ENCODE results near the gene BCL2.
"Not testable (repeated sequence)": the region's sequence is repeated elsewhere in the genome, so short reads cannot be mapped to it uniquely, and the experiment has no call there.

The BCL2 gene

DNA sequence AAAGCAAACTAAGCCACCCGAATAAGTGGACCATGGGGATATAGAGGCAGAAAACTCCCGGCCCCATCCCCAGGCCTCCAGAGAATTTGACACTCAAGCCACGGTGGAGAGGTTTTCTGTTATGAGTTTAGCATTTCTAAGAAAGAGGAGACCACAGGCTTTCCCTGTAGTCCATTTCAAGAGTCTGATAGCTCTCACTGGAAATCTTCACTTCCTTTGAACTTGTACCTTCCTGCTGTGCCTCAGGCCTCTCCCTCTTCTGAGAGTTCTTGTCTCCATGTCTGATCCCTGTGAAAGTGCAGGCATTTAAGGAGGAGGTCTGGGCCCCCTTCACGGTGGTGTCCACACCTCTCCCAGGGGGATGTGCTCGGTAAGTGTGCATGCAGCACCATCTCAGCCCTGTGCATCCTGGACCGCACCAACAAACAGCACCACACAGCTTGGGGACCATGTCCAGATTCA is 113.7 kb downstream of the BCL2 start:
- TF ChIP-seq, protein P1, sequence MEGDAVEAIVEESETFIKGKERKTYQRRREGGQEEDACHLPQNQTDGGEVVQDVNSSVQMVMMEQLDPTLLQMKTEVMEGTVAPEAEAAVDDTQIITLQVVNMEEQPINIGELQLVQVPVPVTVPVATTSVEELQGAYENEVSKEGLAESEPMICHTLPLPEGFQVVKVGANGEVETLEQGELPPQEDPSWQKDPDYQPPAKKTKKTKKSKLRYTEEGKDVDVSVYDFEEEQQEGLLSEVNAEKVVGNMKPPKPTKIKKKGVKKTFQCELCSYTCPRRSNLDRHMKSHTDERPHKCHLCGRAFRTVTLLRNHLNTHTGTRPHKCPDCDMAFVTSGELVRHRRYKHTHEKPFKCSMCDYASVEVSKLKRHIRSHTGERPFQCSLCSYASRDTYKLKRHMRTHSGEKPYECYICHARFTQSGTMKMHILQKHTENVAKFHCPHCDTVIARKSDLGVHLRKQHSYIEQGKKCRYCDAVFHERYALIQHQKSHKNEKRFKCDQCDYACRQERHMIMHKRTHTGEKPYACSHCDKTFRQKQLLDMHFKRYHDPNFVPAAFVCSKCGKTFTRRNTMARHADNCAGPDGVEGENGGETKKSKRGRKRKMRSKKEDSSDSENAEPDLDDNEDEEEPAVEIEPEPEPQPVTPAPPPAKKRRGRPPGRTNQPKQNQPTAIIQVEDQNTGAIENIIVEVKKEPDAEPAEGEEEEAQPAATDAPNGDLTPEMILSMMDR (conservative IDR thresholded peaks at IDR 0.05; ENCODE audit: low read depth, low read length): no peak
- Histone ChIP-seq H3K4me2 (no peak overlapping the region), H2AFZ (ENCODE audit: low read depth) (no peak overlapping the region), H4K20me1 (ENCODE audit: insufficient read depth) (no peaks in the 10 kb centered on the region), H3K36me3 (ENCODE audit: insufficient read depth) (no peaks in the 10 kb centered on the region), H3K4me1 (ENCODE audit: low read depth, poor library complexity, severe bottlenecking) (peaks cover 17% of the 10 kb centered on the region), H3K4me3 (IDR thresholded peaks at IDR 0.05; ENCODE audit: insufficient read depth, low read depth, low read length) (no peak overlapping the region), H3K27ac (no peak overlapping the region), H3K9ac (no peak overlapping the region), H3K27me3 (ENCODE audit: insufficient read depth, low read depth) (no peaks in the 10 kb centered on the region), H3K79me2 (ENCODE audit: insufficient read depth, low read depth) (peaks cover 17% of the 10 kb centered on the region; the same call in 1 of the 2 replicates)

DNA sequence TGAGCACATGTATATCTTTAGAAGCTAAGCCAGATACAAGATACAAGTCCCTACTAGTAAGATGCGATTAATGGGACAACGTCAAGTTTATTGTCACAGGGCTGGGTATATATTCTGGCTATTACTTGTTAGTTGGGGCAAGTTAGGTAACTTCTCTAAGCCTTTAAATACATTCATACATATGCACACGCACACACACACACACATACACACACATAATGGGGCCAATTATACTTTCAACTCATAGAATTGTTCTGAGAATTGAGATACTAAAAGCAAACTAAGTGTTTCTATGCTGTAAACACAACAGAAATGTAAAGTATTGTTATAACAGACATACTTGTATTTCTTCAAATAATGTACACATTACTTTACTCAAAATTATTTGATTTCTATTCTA is 116.1 kb downstream of the BCL2 start:
- Histone ChIP-seq H3K4me2 (no peak overlapping the region), H3K79me2 (ENCODE audit: insufficient read depth, low read depth) (peaks cover 16% of the 10 kb centered on the region; the same call in 1 of the 2 replicates), H3K4me3 (IDR thresholded peaks at IDR 0.05; ENCODE audit: insufficient read depth, low read depth, low read length) (no peak overlapping the region), H3K9ac (no peak overlapping the region), H2AFZ (ENCODE audit: low read depth) (no peak overlapping the region), H3K27ac (no peak overlapping the region), H3K4me1 (ENCODE audit: low read depth, poor library complexity, severe bottlenecking) (peaks cover 11% of the 10 kb centered on the region), H4K20me1 (ENCODE audit: insufficient read depth) (no peaks in the 10 kb centered on the region), H3K36me3 (ENCODE audit: insufficient read depth) (no peaks in the 10 kb centered on the region), H3K27me3 (ENCODE audit: insufficient read depth, low read depth) (no peaks in the 10 kb centered on the region)
- TF ChIP-seq, protein P1 (conservative IDR thresholded peaks at IDR 0.05; ENCODE audit: low read depth, low read length): no peak

DNA sequence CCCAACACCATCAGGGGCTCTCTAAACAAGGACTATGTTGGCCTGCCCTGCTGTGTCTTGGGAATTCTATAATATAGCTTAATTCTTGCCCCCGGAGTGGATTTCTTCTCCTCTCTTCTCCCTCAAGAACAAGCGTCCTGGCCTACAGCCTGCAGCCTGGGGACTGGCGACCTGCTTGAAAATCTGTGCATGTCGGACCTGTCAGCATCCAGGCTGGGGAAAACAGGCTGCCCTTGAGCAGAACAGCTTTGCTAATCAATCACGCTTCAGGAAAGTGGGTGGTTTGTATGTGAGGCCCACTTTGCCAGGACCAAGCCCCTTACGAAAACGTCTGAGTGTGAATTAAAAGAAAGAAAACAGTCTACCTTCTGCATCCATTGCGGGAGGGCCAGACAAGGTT is 116.7 kb downstream of the BCL2 start:
- H3K4me3 ChIP-seq (IDR thresholded peaks at IDR 0.05; ENCODE audit: insufficient read depth, low read depth, low read length): no peak overlapping the region
- no peaks in the 10 kb centered on the region for H3K27me3 ChIP-seq (ENCODE audit: insufficient read depth, low read depth)
- H2AFZ ChIP-seq (ENCODE audit: low read depth): no peak overlapping the region
- TF ChIP-seq, protein P1 (conservative IDR thresholded peaks at IDR 0.05; ENCODE audit: low read depth, low read length): no peak
- no peak overlapping the region for H3K4me2 ChIP-seq
- no peaks in the 10 kb centered on the region for H3K36me3 ChIP-seq (ENCODE audit: insufficient read depth)
- no peak overlapping the region for H3K9ac ChIP-seq
- no peak overlapping the region for H3K27ac ChIP-seq
- H3K79me2 ChIP-seq (ENCODE audit: insufficient read depth, low read depth): peaks cover 16% of the 10 kb centered on the region; the same call in 1 of the 2 replicates
- H4K20me1 ChIP-seq (ENCODE audit: insufficient read depth): no peaks in the 10 kb centered on the region
- peaks cover 11% of the 10 kb centered on the region for H3K4me1 ChIP-seq (ENCODE audit: low read depth, poor library complexity, severe bottlenecking)

DNA sequence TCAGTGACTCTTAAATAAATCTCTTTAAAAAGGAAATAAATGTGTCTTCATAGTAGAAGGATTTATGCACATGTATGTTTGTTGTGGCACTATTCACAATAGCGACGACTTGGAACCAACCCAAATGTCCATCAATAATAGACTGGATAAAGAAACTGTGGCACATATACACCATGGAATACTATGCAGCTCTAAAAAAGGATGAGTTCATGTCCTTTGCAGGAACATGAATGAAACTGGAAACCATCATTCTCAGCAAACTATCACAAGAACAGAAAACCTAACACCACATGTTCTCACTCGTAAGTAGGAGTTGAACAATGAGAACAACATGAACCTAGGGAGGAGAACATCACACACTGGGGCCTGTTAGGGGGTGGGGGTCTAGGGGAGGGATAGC is 118.1 kb downstream of the BCL2 start:
- H3K27me3 ChIP-seq (ENCODE audit: insufficient read depth, low read depth); H2AFZ ChIP-seq (ENCODE audit: low read depth); H3K9ac ChIP-seq; H4K20me1 ChIP-seq (ENCODE audit: insufficient read depth); H3K36me3 ChIP-seq (ENCODE audit: insufficient read depth); H3K4me3 ChIP-seq (IDR thresholded peaks at IDR 0.05; ENCODE audit: insufficient read depth, low read depth, low read length); H3K4me2 ChIP-seq; H3K27ac ChIP-seq: not testable (repeated sequence)
- Histone ChIP-seq H3K79me2 (ENCODE audit: insufficient read depth, low read depth) (peaks cover 16% of the 10 kb centered on the region; the same call in 1 of the 2 replicates), H3K4me1 (ENCODE audit: low read depth, poor library complexity, severe bottlenecking) (peaks cover 14% of the 10 kb centered on the region)

DNA sequence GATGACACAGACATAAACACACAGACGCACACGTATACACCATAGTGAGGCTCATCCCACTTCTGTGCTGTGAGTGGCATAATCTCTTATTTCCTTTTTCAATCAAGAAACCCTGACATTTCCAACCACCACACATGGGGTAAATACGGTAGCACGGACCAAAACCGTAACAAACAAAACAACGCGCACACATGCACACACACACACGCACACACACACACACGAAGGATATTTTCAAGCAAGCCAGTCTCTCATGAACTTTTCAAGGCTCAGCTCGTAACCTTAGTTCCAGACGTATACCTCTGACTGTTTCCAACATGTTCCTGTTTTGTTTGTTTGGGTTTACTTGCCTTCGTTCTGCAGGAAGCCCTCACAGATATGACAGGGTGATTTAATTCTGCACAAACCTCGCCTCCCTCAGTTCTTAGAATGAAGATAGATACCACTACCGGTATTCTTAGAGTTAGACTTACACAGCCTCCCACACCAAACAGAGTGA is 119.8 kb downstream of the BCL2 start:
- Histone ChIP-seq H3K27ac (no peak overlapping the region), H3K4me3 (IDR thresholded peaks at IDR 0.05; ENCODE audit: insufficient read depth, low read depth, low read length) (no peak overlapping the region), H3K27me3 (ENCODE audit: insufficient read depth, low read depth) (no peaks in the 10 kb centered on the region), H3K79me2 (ENCODE audit: insufficient read depth, low read depth) (peaks cover 22% of the 10 kb centered on the region; the same call in 1 of the 2 replicates), H4K20me1 (ENCODE audit: insufficient read depth) (no peaks in the 10 kb centered on the region), H2AFZ (ENCODE audit: low read depth) (no peak overlapping the region), H3K4me1 (ENCODE audit: low read depth, poor library complexity, severe bottlenecking) (peaks cover 29% of the 10 kb centered on the region), H3K36me3 (ENCODE audit: insufficient read depth) (no peaks in the 10 kb centered on the region), H3K9ac (no peak overlapping the region), H3K4me2 (no peak overlapping the region)
- TF ChIP-seq, protein P1 (conservative IDR thresholded peaks at IDR 0.05; ENCODE audit: low read depth, low read length): no peak

All from KMS-11 (cell line).